Epithelial cell of esophagus (primary cell): Measurements from ENCODE around the gene HOXB8.
A peak's percentile ranks its signal among the peaks of the same experiment; 100 is the strongest.

Experiments used
- DNase-seq: peaks from one replicate; pipeline ENCODE4 v3.0.0; 2010; ENCODE audit warnings: low read depth
- H3K4me3 ChIP-seq: 2 replicates; pipeline ENCODE4 v1.5.1; 2011; ENCODE audit warnings: mild to moderate bottlenecking, low read length, control low read depth
- TF ChIP-seq, protein P1 (sequence below): IDR thresholded peaks from 2 replicates; pipeline ENCODE4 v1.5.1; 2011; ENCODE audit warnings: low read depth, mild to moderate bottlenecking, low read length, control low read depth, inconsistent platforms; ENCODE audit not compliant: insufficient read depth; ENCODE audit errors: missing control alignments

The HOXB8 gene

DNA sequence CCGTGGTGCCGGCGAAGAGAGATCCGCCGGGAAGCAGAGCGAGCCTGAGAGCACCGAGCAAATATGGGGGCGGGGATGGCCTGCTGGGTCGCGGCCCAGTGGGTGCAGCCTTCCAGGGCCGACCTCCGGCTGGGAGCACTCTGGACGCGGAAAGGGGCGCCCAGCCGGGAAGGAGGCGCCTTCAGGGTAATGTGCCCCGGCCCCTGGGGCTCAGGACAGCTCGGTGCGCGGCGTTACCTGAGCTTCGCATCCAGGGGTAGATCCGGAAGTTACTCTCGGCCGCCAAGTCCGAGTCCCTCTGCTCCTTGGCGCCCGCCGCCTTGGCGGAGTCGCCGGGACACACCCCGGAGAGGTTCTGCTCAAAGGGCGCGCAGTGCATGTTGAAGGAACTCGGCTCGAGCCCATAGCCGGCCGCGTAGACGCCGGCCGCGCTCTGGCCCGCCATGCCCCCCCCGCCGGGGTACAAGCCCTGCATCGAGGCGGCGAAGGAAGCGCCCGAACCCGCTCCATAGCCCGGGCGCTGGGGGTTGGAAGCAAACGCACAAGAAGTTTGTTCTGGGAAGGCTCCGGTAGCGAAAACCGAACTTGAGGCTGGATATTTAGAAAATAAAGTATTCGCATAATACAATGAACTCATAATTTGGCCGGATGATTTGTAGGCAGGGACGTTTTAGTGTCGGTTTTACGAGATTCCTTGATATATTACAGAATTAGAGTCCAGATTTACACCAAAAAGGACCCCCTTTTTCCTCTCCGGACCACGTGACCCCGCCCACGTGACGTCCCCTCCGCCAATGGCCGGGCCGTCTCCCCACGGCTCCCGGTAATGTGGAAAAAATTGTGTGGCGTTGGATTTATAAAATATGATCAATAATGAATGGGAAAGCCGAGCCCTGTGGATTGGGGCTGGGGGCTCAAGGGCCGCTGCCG lies 4.5 kb downstream of the HOXB8 start, which contains the start of gene HOXB7:
TSS of gene HOXB7 (minus strand) at position 736 of the 930 bp plus-strand sequence. CDS start at position 637, 99 bp downstream.
- TF ChIP-seq, protein P1, sequence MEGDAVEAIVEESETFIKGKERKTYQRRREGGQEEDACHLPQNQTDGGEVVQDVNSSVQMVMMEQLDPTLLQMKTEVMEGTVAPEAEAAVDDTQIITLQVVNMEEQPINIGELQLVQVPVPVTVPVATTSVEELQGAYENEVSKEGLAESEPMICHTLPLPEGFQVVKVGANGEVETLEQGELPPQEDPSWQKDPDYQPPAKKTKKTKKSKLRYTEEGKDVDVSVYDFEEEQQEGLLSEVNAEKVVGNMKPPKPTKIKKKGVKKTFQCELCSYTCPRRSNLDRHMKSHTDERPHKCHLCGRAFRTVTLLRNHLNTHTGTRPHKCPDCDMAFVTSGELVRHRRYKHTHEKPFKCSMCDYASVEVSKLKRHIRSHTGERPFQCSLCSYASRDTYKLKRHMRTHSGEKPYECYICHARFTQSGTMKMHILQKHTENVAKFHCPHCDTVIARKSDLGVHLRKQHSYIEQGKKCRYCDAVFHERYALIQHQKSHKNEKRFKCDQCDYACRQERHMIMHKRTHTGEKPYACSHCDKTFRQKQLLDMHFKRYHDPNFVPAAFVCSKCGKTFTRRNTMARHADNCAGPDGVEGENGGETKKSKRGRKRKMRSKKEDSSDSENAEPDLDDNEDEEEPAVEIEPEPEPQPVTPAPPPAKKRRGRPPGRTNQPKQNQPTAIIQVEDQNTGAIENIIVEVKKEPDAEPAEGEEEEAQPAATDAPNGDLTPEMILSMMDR: no peak

DNA sequence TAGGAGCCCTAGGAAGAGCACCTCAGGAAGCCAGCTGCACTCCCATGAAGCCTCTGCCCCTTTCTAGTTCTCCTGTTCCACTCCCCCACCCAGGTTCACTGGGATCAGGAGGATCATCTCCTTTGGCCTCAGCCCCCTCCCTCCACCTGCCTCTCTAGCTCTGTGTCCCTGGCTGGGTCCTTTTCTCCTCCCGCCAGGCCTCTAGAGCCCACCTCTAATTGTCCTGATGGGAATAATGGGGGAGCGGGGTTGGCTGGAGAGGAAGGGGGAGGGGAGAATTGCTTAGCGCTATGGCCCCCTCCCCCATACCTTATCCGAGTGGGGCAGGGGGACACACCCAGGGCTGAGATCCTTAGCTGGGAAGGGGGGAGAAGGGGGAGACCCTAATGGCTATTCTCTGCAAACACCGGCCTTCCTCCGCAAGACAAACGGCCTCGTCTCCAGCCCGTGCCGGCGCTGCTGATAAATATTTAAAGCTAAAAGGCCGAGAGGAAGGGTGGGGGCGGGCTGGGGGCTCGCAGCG lies 5.3 kb downstream of the HOXB8 start:
- no peak for DNase-seq
- TF ChIP-seq, protein P1: no peak
- H3K4me3 ChIP-seq: no peak overlapping the region

More for the DNA sequence above, 4.5 kb downstream of the HOXB8 start, which contains the start of gene HOXB7:
- no peak for DNase-seq
- H3K4me3 ChIP-seq: peak within 1 kb of the TSS; percentile 1

DNA sequence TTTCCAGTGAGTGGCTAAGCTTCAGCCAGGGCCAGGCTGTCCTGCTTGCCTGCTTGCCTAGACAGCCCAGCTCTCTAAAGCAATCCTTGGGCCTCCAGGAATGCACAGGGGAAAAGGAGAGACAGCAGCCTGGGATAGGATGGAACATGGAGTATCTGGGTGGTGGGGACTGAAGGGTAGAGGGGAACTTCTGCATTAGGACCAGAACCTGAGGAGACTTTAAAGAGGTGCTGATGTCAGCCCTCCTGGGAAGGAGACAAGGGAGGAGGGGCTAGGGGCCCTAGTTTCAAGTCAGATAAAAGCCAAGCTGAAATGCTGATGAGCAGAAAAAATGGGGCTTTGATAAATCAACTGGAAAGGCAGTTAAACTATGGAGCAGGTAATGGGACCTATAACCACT lies 6.1 kb downstream of the HOXB8 start:
- TF ChIP-seq, protein P1: no peak
- H3K4me3 ChIP-seq: no peak overlapping the region
- DNase-seq: no peak

DNA sequence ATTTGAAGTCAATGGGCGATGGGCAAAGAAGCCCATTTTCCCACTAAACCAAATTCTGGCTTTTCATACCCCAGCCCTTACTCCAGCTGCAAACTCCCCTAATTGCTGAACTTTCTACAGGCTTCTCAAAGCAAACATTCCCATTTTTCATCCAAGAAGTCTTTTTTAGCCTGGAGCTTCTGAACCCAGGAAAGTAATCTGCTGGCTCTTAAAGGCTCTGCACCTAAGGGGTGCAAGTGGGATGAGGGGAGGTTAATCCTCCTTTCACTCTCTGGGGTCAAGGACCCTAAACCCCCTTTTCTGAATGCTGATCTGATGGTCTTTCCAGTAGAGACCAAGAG lies 6.6 kb downstream of the HOXB8 start:
- H3K4me3 ChIP-seq: no peak overlapping the region
- DNase-seq: no peak
- TF ChIP-seq, protein P1: no peak

DNA sequence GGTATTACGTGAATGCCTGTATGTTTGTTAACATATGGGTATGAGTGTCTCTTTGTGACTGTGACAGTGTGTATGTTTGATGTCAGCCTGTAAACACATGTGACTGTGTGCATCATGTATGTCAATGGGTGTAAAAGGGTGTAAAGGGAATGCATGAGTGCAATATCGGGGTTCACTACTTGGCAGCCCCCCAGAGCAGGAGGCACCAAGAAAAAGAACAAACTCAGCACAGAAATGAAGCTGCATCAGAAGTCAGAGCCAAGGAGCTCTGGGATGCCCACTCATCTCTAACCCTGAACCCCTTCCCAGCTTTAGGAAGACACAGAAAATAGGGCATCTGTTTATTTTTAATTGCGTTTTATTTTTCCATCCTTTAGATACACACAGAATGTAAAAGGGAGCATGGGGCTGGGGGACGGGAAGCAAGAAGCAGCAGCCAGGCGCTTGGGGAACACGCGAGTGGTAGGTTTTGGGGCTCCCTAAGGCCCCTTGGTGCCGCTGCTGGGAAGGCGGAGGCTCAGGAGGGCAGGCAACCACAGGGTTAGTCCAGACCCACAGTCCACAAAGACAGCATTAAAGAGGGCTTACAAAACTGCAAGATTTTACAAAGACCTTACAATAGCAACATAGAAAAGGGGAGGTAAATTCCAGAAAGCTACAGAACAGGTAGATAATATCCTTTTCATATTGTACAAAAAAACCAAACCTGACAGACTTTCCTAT lies 8.0 kb downstream of the HOXB8 start:
- DNase-seq: no peak
- H3K4me3 ChIP-seq: no peak overlapping the region
- TF ChIP-seq, protein P1: no peak

DNA sequence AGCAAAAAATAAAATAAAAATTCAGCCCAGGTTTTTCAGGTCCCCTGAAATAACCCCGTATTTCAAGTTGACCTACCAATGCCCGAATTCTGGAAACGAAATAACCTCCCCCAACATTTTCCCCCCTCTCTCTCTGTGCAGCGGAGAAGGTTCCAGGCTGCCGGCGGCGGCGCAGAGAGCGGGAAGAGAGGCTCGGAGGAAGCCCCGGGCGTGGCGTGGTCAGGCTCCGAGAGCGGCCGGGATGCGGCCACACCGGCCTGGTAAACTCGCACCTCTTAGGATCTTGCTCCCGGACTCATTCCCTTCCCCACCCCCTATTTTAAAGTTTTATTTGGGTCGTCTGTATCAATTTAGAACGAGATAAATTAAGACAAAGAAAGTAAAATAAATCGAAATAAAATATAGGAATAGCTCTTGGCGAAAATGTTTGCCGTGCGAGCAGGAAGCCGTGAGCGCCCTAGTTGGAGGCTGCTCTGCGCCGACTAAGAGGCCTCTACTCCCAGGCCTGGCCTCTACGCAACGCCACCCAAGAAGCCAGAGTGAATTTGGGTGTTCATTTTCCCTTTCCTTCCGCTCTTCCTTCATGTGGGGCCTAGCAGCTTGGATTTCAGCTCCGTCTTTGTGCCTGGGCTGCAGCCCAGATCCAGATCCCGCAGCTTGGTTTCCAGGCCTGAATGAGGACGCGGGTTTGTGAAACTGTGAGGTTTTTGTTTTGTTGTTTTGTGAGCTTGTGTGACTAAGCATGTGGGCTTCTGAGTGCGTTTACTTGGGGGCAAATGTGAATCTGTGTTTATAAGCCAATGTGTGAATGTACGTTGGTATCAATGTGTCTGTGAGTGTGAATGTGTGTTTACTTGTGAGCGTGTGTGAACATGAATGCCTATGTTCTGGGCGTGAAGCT lies 8.9 kb downstream of the HOXB8 start:
- no peak overlapping the region for H3K4me3 ChIP-seq
- TF ChIP-seq, protein P1: no peak
- no peak for DNase-seq
